ENCODE data around the gene CSNK1G2. TPM values are rescaled to one million over a fixed set of nuclear protein-coding genes. Genes with fewer than 3 reads are reported as not detected.

The CSNK1G2 gene
- total RNA-seq, 2 donors from 2014 or later = 55.5 to 92.4 TPM

- DNase-seq (ENCODE audit: low spot score) (no peak), ATAC-seq (ENCODE audit: insufficient number of reproducible peaks, low FRiP score, low read depth) (no peak)
- Histone ChIP-seq H3K36me3 (peaks cover 52% of the 10 kb centered on the region), H3K4me3 (no peak overlapping the region), H3K27ac (no peak overlapping the region), H3K9me3 (no peaks in the 10 kb centered on the region), H3K4me1 (ENCODE audit: control insufficient read depth in 1 of 2, low read depth in 2 of 2) (no peaks in the 10 kb centered on the region), H3K27me3 (replicated peaks; ENCODE audit: insufficient read depth) (no peaks in the 10 kb centered on the region)
- TF ChIP-seq CTCF (IDR thresholded peaks at IDR 0.05) = no peak
Measured at GRCh38 chr19:1990230-1991017, 49.5 kb downstream of the CSNK1G2 start.

GRCh38 chr19:1991018-1991913, 50.3 kb downstream of the CSNK1G2 start:
- Histone ChIP-seq H3K4me1 (ENCODE audit: control insufficient read depth in 1 of 2, low read depth in 2 of 2) (no peaks in the 10 kb centered on the region), H3K9me3 (no peaks in the 10 kb centered on the region), H3K27ac (no peak overlapping the region), H3K4me3 (no peak overlapping the region), H3K36me3 (peaks cover 48% of the 10 kb centered on the region), H3K27me3 (replicated peaks; ENCODE audit: insufficient read depth) (no peaks in the 10 kb centered on the region)
- ATAC-seq (ENCODE audit: insufficient number of reproducible peaks, low FRiP score, low read depth) (no peak), DNase-seq (ENCODE audit: low spot score) (no peak)
- TF ChIP-seq CTCF (IDR thresholded peaks at IDR 0.05) = no peak

- Histone ChIP-seq H3K27ac (no peak overlapping the region), H3K9me3 (no peaks in the 10 kb centered on the region), H3K36me3 (peaks cover 48% of the 10 kb centered on the region), H3K27me3 (replicated peaks; ENCODE audit: insufficient read depth) (no peaks in the 10 kb centered on the region), H3K4me1 (ENCODE audit: control insufficient read depth in 1 of 2, low read depth in 2 of 2) (no peaks in the 10 kb centered on the region), H3K4me3 (no peak overlapping the region)
- ATAC-seq (ENCODE audit: insufficient number of reproducible peaks, low FRiP score, low read depth) (no peak), DNase-seq (ENCODE audit: low spot score) (no peak)
- TF ChIP-seq CTCF (IDR thresholded peaks at IDR 0.05) = no peak
Measured at GRCh38 chr19:1992759-1993260, 51.8 kb downstream of the CSNK1G2 start.

GRCh38 chr19:1997353-1998233, 56.6 kb downstream of the CSNK1G2 start:
- no peak for ATAC-seq (ENCODE audit: insufficient number of reproducible peaks, low FRiP score, low read depth)
- H3K36me3 ChIP-seq = peaks cover 37% of the 10 kb centered on the region
- no peak for TF ChIP-seq CTCF (IDR thresholded peaks at IDR 0.05)
- H3K27me3 ChIP-seq (replicated peaks; ENCODE audit: insufficient read depth) = no peaks in the 10 kb centered on the region
- H3K27ac ChIP-seq = no peak overlapping the region
- no peaks in the 10 kb centered on the region for H3K9me3 ChIP-seq
- H3K4me3 ChIP-seq = no peak overlapping the region
- DNase-seq (ENCODE audit: low spot score) = no peak
- no peaks in the 10 kb centered on the region for H3K4me1 ChIP-seq (ENCODE audit: control insufficient read depth in 1 of 2, low read depth in 2 of 2)
